ENCODE results near the gene PSMD8. TPM values are rescaled to one million over a fixed set of nuclear protein-coding genes. Genes with fewer than 3 reads are reported as not detected.
A peak's percentile ranks its signal among the peaks of the same experiment; 100 is the strongest.

PSMD8 gene
- total RNA-seq, 1 donor from 2014 or later = 159 TPM

DNA sequence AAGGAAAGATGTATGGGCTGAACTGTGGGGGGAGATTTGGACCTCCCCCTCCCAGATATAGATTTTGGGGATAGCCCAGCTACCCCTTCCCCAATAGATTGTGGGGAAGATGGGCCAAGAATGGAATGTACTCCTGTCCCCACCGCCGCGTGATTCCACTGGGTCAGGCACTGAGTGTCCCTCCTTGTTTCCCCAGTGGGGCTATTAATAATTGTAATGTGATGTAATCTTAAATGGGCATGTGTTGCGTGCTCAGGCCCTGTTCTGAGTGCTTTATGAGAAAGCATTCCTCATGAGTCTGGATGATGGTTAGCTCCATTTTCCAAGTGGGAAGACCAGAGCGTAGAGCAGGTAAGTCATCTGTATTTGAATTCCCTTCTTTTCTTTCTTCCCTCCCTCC, 1.4 kb downstream of the PSMD8 start:
- no peaks in the 10 kb centered on the region for H3K9me3 Mint-ChIP-seq
- peak overlapping the region; percentile 98 for H3K27ac Mint-ChIP-seq
- H3K36me3 Mint-ChIP-seq = peaks cover 7% of the 10 kb centered on the region
- peak overlapping the region; percentile 99 for H3K4me3 Mint-ChIP-seq
- no peak for DNase-seq (ENCODE audit: extremely low spot score, unreplicated experiment)
- TF ChIP-seq, protein P1, sequence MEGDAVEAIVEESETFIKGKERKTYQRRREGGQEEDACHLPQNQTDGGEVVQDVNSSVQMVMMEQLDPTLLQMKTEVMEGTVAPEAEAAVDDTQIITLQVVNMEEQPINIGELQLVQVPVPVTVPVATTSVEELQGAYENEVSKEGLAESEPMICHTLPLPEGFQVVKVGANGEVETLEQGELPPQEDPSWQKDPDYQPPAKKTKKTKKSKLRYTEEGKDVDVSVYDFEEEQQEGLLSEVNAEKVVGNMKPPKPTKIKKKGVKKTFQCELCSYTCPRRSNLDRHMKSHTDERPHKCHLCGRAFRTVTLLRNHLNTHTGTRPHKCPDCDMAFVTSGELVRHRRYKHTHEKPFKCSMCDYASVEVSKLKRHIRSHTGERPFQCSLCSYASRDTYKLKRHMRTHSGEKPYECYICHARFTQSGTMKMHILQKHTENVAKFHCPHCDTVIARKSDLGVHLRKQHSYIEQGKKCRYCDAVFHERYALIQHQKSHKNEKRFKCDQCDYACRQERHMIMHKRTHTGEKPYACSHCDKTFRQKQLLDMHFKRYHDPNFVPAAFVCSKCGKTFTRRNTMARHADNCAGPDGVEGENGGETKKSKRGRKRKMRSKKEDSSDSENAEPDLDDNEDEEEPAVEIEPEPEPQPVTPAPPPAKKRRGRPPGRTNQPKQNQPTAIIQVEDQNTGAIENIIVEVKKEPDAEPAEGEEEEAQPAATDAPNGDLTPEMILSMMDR (conservative IDR thresholded peaks at IDR 0.05) = no peak
- peaks cover 19% of the 10 kb centered on the region for H3K4me1 Mint-ChIP-seq (ENCODE audit: unreplicated experiment)
- peaks cover 8% of the 10 kb centered on the region for H3K27me3 Mint-ChIP-seq

DNA sequence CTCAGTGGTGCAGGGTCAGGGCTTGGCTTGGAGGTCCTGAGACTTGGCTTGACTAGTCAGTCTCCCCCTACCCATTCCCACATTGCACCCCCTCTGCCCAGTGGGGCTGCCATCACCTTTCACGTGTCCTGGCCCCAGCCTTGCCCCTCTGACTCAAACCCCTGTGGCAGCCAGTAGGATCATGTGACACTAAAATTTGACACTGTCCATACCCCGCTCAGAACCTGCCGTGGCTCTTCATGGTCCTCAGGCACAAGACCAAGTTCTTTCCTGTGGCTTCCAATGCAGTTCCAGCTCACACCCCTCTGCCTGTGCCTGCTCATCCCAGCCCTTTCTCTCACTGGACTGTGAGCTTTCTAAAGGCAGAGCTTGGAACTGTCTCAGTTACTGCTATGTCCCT, 2.2 kb downstream of the PSMD8 start:
- TF ChIP-seq, protein P1 (conservative IDR thresholded peaks at IDR 0.05) = no peak
- H3K36me3 Mint-ChIP-seq = peaks cover 8% of the 10 kb centered on the region
- no peaks in the 10 kb centered on the region for H3K9me3 Mint-ChIP-seq
- DNase-seq (ENCODE audit: extremely low spot score, unreplicated experiment) = no peak
- H3K27ac Mint-ChIP-seq = peak overlapping the region; percentile 98
- peaks cover 19% of the 10 kb centered on the region for H3K4me1 Mint-ChIP-seq (ENCODE audit: unreplicated experiment)
- peaks cover 3% of the 10 kb centered on the region for H3K27me3 Mint-ChIP-seq
- H3K4me3 Mint-ChIP-seq = peak overlapping the region; percentile 99

DNA sequence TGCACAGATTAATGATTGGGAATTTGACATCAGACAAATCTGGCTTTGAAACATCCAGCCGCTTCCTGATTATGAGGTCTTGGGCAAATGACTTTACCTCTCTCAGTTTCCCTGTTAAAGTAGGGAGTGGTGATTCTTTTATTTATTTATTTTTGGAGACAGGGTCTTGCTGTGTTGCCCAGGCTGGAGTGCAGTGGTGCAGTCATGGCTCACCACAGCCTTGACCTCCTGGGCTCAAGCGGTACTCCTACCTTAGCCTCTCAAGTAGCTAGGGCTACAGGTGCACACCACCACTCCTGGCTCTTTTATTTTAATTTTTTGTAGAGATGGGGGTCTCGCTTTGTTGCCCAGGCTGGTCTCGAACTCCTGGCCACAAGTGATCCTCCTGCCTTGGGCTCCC, 2.7 kb downstream of the PSMD8 start:
- no peak overlapping the region for H3K27ac Mint-ChIP-seq
- H3K36me3 Mint-ChIP-seq = peaks cover 13% of the 10 kb centered on the region
- no peaks in the 10 kb centered on the region for H3K27me3 Mint-ChIP-seq
- DNase-seq (ENCODE audit: extremely low spot score, unreplicated experiment) = no peak
- peaks cover 19% of the 10 kb centered on the region for H3K4me1 Mint-ChIP-seq (ENCODE audit: unreplicated experiment)
- H3K9me3 Mint-ChIP-seq = no peaks in the 10 kb centered on the region
- TF ChIP-seq, protein P1 (conservative IDR thresholded peaks at IDR 0.05) = no peak
- peak overlapping the region; percentile 99 for H3K4me3 Mint-ChIP-seq

DNA sequence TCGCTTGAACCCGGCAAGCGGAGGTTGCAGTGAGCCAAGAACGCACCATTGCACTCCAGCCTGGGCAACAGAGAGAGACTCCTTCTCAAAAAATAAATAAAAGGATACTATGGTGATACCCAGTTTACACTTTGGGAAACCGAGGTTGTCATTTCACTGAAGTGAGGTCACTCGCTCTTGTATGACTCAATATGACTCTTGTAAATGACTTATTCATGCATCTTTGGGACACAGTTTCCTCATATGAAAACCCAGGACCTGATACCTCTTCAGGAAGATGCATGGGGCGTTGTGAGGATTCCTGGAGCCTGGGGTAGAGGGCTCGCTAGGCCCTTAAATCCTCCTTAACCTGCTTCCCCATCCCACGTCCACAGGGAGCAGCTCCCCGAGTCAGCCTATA, 4.5 kb downstream of the PSMD8 start:
- TF ChIP-seq, protein P1 (conservative IDR thresholded peaks at IDR 0.05) = no peak
- Mint-ChIP-seq H3K9me3 (no peaks in the 10 kb centered on the region), H3K4me3 (no peak overlapping the region), H3K36me3 (peaks cover 17% of the 10 kb centered on the region), H3K27ac (no peak overlapping the region), H3K4me1 (ENCODE audit: unreplicated experiment) (peaks cover 19% of the 10 kb centered on the region), H3K27me3 (no peaks in the 10 kb centered on the region)
- no peak for DNase-seq (ENCODE audit: extremely low spot score, unreplicated experiment)

DNA sequence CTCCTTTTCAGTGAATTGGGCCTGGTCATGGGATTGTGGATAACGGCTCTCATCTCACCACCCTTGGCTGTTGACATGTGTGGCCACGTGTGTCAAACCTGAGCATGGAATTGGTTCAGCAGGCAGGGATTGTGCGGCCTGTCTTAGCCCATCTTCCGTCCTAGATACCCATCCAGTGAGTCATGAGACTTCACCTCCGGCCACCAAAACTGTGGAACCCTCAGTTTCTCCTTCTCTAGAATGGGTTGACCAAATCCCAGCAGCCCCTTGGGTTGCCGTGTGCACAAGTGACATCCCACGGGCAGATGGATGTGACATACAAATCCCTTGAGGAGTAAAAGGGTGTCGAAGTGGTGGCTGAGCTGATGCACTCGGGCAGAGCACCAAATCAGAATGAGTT, 6.8 kb downstream of the PSMD8 start:
- Mint-ChIP-seq H3K36me3 (peaks cover 17% of the 10 kb centered on the region), H3K27ac (no peak overlapping the region), H3K27me3 (no peaks in the 10 kb centered on the region), H3K9me3 (no peaks in the 10 kb centered on the region), H3K4me1 (ENCODE audit: unreplicated experiment) (peaks cover 1% of the 10 kb centered on the region), H3K4me3 (no peak overlapping the region)
- DNase-seq (ENCODE audit: extremely low spot score, unreplicated experiment) = no peak
- TF ChIP-seq, protein P1 (conservative IDR thresholded peaks at IDR 0.05) = no peak

DNA sequence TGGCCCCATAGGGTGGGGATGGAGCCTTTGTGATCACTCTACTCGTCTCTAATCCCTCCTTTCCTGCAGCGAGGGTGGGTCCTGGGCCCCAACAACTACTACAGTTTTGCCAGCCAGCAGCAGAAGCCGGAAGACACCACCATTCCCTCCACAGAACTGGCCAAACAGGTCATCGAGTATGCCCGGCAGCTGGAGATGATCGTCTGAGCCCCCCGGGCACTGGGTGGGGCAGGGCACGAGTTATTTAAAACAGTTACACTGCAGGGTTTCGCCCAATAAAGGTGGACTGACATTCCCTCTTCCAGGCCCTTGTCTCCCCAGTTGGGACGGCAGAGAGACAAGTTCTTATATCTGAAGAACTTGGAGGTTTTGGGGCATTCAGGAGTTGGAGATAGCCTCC, 8.8 kb downstream of the PSMD8 start:
- H3K36me3 Mint-ChIP-seq = peaks cover 19% of the 10 kb centered on the region
- peak overlapping the region; percentile 83 for H3K27ac Mint-ChIP-seq
- TF ChIP-seq, protein P1 (conservative IDR thresholded peaks at IDR 0.05) = no peak

More for the DNA sequence above, 8.8 kb downstream of the PSMD8 start:
- DNase-seq (ENCODE audit: extremely low spot score, unreplicated experiment) = no peak
- H3K4me1 Mint-ChIP-seq (ENCODE audit: unreplicated experiment) = peaks cover 8% of the 10 kb centered on the region
- peak overlapping the region; percentile 55 for H3K4me3 Mint-ChIP-seq
- H3K27me3 Mint-ChIP-seq = peaks cover 7% of the 10 kb centered on the region
- H3K9me3 Mint-ChIP-seq = no peaks in the 10 kb centered on the region

All from type B pancreatic cell (in vitro differentiated cells).